22Rv1 (cell line): ENCODE results near the gene RANBP1.

Experiments used
- ZFX ChIP-seq: fragments of 450-650 bp; IDR thresholded peaks from 2 replicates; pipeline ENCODE4 v1.6.1; 2017; ENCODE audit warnings: antibody characterized with exemption, borderline replicate concordance
- TF ChIP-seq, protein P1 (sequence below): fragments of 450-650 bp; IDR thresholded peaks from 2 replicates; pipeline ENCODE4 v1.5.1; 2017; ENCODE audit warnings: mild to moderate bottlenecking

DNA sequence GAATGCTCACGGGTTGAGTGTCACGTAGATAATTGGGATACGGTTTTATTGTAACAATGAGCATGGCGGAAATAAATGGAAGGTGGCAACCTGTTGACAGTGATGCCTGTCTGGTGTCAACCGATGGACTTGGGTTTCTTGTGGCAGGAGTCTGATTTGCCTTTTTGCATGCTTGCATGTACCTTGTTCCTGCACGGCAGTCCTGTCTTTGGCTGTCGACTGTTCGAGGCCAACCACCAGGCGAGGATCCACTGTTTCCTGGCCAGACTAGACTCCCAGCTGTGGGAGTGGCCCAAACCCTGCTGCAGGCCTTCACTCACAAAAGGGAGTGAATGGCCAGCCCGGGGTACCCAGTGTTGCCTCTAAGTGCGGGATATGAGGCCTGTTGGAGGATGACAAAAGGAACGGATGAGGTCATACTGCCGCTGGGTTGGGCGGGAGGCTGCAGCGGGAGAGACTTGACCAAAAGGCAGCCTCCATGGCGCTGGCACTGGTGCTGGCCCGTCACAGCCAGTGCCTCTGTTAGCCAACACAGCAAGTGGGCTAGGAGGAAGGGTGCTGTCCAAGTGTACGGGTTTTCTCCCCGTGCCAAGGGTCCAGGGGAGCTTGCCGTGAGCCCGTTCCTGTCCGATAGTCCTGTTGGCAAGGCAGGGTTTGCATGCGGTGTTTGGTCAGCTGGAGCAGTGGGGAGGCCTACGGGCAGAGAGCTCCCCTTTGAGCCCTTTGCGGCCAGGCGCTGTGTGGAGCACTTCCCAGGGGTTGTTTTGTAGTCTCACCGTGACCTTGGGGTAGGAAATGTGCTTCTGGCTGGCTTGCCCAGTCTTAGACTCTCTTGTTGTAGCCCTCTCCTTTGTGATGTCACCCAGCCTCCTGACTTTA lies 34.9 kb upstream of the RANBP1 start:
- TF ChIP-seq, protein P1, sequence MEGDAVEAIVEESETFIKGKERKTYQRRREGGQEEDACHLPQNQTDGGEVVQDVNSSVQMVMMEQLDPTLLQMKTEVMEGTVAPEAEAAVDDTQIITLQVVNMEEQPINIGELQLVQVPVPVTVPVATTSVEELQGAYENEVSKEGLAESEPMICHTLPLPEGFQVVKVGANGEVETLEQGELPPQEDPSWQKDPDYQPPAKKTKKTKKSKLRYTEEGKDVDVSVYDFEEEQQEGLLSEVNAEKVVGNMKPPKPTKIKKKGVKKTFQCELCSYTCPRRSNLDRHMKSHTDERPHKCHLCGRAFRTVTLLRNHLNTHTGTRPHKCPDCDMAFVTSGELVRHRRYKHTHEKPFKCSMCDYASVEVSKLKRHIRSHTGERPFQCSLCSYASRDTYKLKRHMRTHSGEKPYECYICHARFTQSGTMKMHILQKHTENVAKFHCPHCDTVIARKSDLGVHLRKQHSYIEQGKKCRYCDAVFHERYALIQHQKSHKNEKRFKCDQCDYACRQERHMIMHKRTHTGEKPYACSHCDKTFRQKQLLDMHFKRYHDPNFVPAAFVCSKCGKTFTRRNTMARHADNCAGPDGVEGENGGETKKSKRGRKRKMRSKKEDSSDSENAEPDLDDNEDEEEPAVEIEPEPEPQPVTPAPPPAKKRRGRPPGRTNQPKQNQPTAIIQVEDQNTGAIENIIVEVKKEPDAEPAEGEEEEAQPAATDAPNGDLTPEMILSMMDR: no peak
- TF ChIP-seq ZFX: no peak
